Small intestine (tissue), 7 donors: ENCODE measurements around the gene HDAC4. TPM values are rescaled to one million over a fixed set of nuclear protein-coding genes. Genes with fewer than 3 reads are reported as not detected.

ENCODE experiments used
- DNase-seq, 2 donors: peaks; one replicate each; pipeline versions ENCODE4 v3.0.0 to v3.0.0-alpha.2; 2013
- FAIRE-seq: peaks from 2 replicates; lab custom pipeline; 2012; peaks lifted over from hg19 to GRCh38; lab: Jason Lieb, UNC
- H3K27ac ChIP-seq, 3 donors: one replicate each; pipeline ENCODE4 v1.5.1; 2013; ENCODE audit warnings: low read length in 2 of 3, mild to moderate bottlenecking in 2 of 3, control low read depth in 1 of 3, inconsistent platforms in 1 of 3, low read depth in 1 of 3, moderate library complexity in 1 of 3
- H3K27me3 ChIP-seq, 3 donors: one replicate each; pipeline ENCODE4 v1.6.1; 2013; ENCODE audit warnings: low read length in 3 of 3, inconsistent platforms in 1 of 3; ENCODE audit not compliant: control insufficient read depth in 3 of 3, insufficient read depth in 3 of 3
- H3K36me3 ChIP-seq, 3 donors: one replicate each; pipeline ENCODE4 v1.6.1; 2013; ENCODE audit warnings: low read length in 3 of 3, inconsistent platforms in 1 of 3, low read depth in 1 of 3, mild to moderate bottlenecking in 1 of 3, moderate library complexity in 1 of 3; ENCODE audit not compliant: control insufficient read depth in 3 of 3, insufficient read depth in 2 of 3
- H3K4me1 ChIP-seq, 3 donors: one replicate each; pipeline ENCODE4 v1.6.1; 2013; ENCODE audit warnings: low read length in 2 of 3, inconsistent platforms in 1 of 3, low read depth in 1 of 3, mild to moderate bottlenecking in 1 of 3, moderate library complexity in 1 of 3; ENCODE audit not compliant: control insufficient read depth in 3 of 3, insufficient read depth in 2 of 3
- H3K4me3 ChIP-seq, 3 donors: one replicate each; pipeline ENCODE4 v1.5.1; 2013; ENCODE audit warnings: low read length in 3 of 3, control low read depth in 1 of 3, inconsistent platforms in 1 of 3, low read depth in 1 of 3, mild to moderate bottlenecking in 1 of 3, moderate library complexity in 1 of 3
- H3K9me3 ChIP-seq, 2 donors: one replicate each; pipeline ENCODE4 v1.6.1; 2013; ENCODE audit warnings: low read depth in 1 of 2, low read length in 1 of 2; ENCODE audit not compliant: control insufficient read depth in 2 of 2, insufficient read depth in 1 of 2
- WGBS, 3 donors: extraction: QIAGEN DNeasy Blood & Tissue Kit; methylation state at CpG; one replicate each; pipeline ENCODE4 v1.1.7; 2013; 5-methylcytosine and 5-hydroxymethylcytosine counted together
- polyA plus RNA-seq, 4 donors: library from polyadenylated mRNA; stranded (reverse) in 3 of 4; unstranded in 1 of 4; fragments of 200-250 nt in 3 of 4; fragments of 120-200 nt in 1 of 4; gene quantifications; one replicate each; pipeline versions ENCODE4 v1.2.1 to v1.2.3, GENCODE V29; 2013
- donor health status: healthy with polysubstance abuse.
- donor health status: control.
- donor health status: control.
- donor health status: Bipolar disorder and iron deficiency.
- donor health status: healthy.

HDAC4 gene
- polyA plus RNA-seq, 4 donors = 3.1 to 11.3 (median 5.9) TPM

- Histone ChIP-seq H3K9me3 (no peaks in the 10 kb centered on the region), H3K4me1 (peaks cover 0 to 2% (median 2%) of the 10 kb centered on the region in 3 donors), H3K36me3 (peaks cover 0 to 2% (median 0%) of the 10 kb centered on the region in 3 donors), H3K4me3 (no peak overlapping the region), H3K27me3 (no peaks in the 10 kb centered on the region), H3K27ac (no peak overlapping the region)
- WGBS, 3 donors = 89 to 94% (median 93%) methylated on average over 11 of the region's 11 CpGs
- DNase-seq (no peak), FAIRE-seq (no peak)
Observed at GRCh38 chr2:239360008-239360407, 40.8 kb downstream of the HDAC4 start.

GRCh38 chr2:239359196-239359912 lies 41.5 kb downstream of the HDAC4 start:
- H3K27ac ChIP-seq = no peak overlapping the region
- FAIRE-seq (no peak), DNase-seq (no peak)
- no peaks in the 10 kb centered on the region for H3K27me3 ChIP-seq
- peaks cover 0 to 2% (median 0%) of the 10 kb centered on the region in 3 donors for H3K36me3 ChIP-seq
- H3K4me1 ChIP-seq = peaks cover 0 to 2% (median 2%) of the 10 kb centered on the region in 3 donors
- H3K4me3 ChIP-seq = no peak overlapping the region
- H3K9me3 ChIP-seq = peaks cover 0 to 2% of the 10 kb centered on the region in 2 donors
- 90 to 94% (median 92%) methylated on average over 20 of the region's 20 CpGs for WGBS, 3 donors

GRCh38 chr2:239358062-239358754 lies 42.6 kb downstream of the HDAC4 start:
- FAIRE-seq (no peak), DNase-seq (no peak)
- peaks cover 0 to 5% of the 10 kb centered on the region in 2 donors for H3K9me3 ChIP-seq
- 89 to 93% (median 89%) methylated on average over 18 of the region's 18 CpGs for WGBS, 3 donors
- peaks cover 0 to 2% (median 0%) of the 10 kb centered on the region in 3 donors for H3K36me3 ChIP-seq
- no peaks in the 10 kb centered on the region for H3K27me3 ChIP-seq
- peaks cover 0 to 2% (median 2%) of the 10 kb centered on the region in 3 donors for H3K4me1 ChIP-seq
- no peak overlapping the region for H3K4me3 ChIP-seq
- no peak overlapping the region for H3K27ac ChIP-seq

GRCh38 chr2:239355724-239356123 lies 45.1 kb downstream of the HDAC4 start:
- H3K9me3 ChIP-seq = peaks cover 0 to 5% of the 10 kb centered on the region in 2 donors
- no peak overlapping the region for H3K4me3 ChIP-seq
- H3K27ac ChIP-seq = peak overlapping the region in 1 of 3 donors; percentile 33
- WGBS, 3 donors = 67 to 85% (median 68%) methylated on average over 3 of the region's 3 CpGs
- FAIRE-seq = no peak
- peaks cover 0 to 2% (median 2%) of the 10 kb centered on the region in 3 donors for H3K4me1 ChIP-seq
- H3K27me3 ChIP-seq = no peaks in the 10 kb centered on the region
- DNase-seq = no peak
- peaks cover 0 to 15% (median 0%) of the 10 kb centered on the region in 3 donors for H3K36me3 ChIP-seq

GRCh38 chr2:239355139-239355538 lies 45.7 kb downstream of the HDAC4 start:
- Histone ChIP-seq H3K27ac (peak overlapping the region in 1 of 3 donors; percentile 33), H3K27me3 (no peaks in the 10 kb centered on the region), H3K36me3 (peaks cover 0 to 15% (median 0%) of the 10 kb centered on the region in 3 donors), H3K9me3 (peaks cover 0 to 5% of the 10 kb centered on the region in 2 donors), H3K4me1 (peaks cover 0 to 2% (median 0%) of the 10 kb centered on the region in 3 donors), H3K4me3 (no peak overlapping the region)
- FAIRE-seq (no peak), DNase-seq (no peak)
- WGBS, 3 donors = 76 to 89% (median 87%) methylated on average over 2 of the region's 2 CpGs

GRCh38 chr2:239354791-239355136 lies 46.1 kb downstream of the HDAC4 start:
- Histone ChIP-seq H3K36me3 (peaks cover 0 to 17% (median 0%) of the 10 kb centered on the region in 3 donors), H3K9me3 (peaks cover 0 to 5% of the 10 kb centered on the region in 2 donors), H3K27me3 (no peaks in the 10 kb centered on the region), H3K4me3 (no peak overlapping the region), H3K27ac (no peak overlapping the region), H3K4me1 (peaks cover 0 to under 1% (median 0%) of the 10 kb centered on the region in 3 donors)
- FAIRE-seq (no peak), DNase-seq (no peak)
- 88 to 93% (median 92%) methylated on average over 2 of the region's 2 CpGs for WGBS, 3 donors

GRCh38 chr2:239354132-239354790 lies 46.6 kb downstream of the HDAC4 start:
- peaks cover 0 to 5% of the 10 kb centered on the region in 2 donors for H3K9me3 ChIP-seq
- no peak overlapping the region for H3K27ac ChIP-seq
- peaks cover 0 to 3% (median 0%) of the 10 kb centered on the region in 3 donors for H3K4me1 ChIP-seq
- H3K36me3 ChIP-seq = peaks cover 0 to 20% (median 0%) of the 10 kb centered on the region in 3 donors
- FAIRE-seq (no peak), DNase-seq (no peak)
- WGBS, 3 donors = 93 to 96% (median 95%) methylated on average over 7 of the region's 7 CpGs
- no peak overlapping the region for H3K4me3 ChIP-seq
- H3K27me3 ChIP-seq = no peaks in the 10 kb centered on the region

GRCh38 chr2:239353692-239354091 lies 47.1 kb downstream of the HDAC4 start:
- DNase-seq = no peak
- peaks cover 0 to 20% (median 0%) of the 10 kb centered on the region in 3 donors for H3K36me3 ChIP-seq
- H3K4me1 ChIP-seq = peaks cover 0 to 7% (median 0%) of the 10 kb centered on the region in 3 donors
- no peak for FAIRE-seq
- WGBS, 3 donors = 94 to 98% (median 97%) methylated on average over 5 of the region's 5 CpGs
- H3K27ac ChIP-seq = no peak overlapping the region
- H3K4me3 ChIP-seq = no peak overlapping the region
- H3K9me3 ChIP-seq = peaks cover 0 to 5% of the 10 kb centered on the region in 2 donors
- no peaks in the 10 kb centered on the region for H3K27me3 ChIP-seq
